Gastrocnemius medialis (tissue), 4 donors: Measurements from ENCODE around the gene EIF3B. TPM values are rescaled to one million over a fixed set of nuclear protein-coding genes. Genes with fewer than 3 reads are reported as not detected.

Source experiments
- ATAC-seq, 2 donors: fragments of 150-250 bp; one replicate each; pipeline ENCODE4 v1.9.1; 2016
- DNase-seq, 2 donors: peaks; one replicate each; pipeline ENCODE4 v3.0.0-alpha.2; 2019
- H3K27ac ChIP-seq, 4 donors: fragments of 200-600 bp; sonication (generic); 1 replicate in 1 of 4; 2 replicates in 3 of 4; pipeline ENCODE4 v1.5.1; 2016 to 2018; ENCODE audit warnings: mild to moderate bottlenecking in 2 of 4, moderate library complexity in 1 of 4
- H3K27me3 ChIP-seq, 3 donors: fragments of 200-600 bp; sonication (generic) in 2 of 3; 1 replicate in 1 of 3; 2 replicates in 2 of 3; pipeline versions ENCODE4 v1.5.1 to v1.6.0; 2016 to 2019; ENCODE audit warnings: mild to moderate bottlenecking in 1 of 3, moderate library complexity in 1 of 3
- H3K36me3 ChIP-seq, 2 donors: fragments of 200-600 bp; sonication (generic) in 1 of 2; one replicate each; pipeline ENCODE4 v1.5.1; 2017 to 2018
- H3K4me1 ChIP-seq, 2 donors: fragments of 200-600 bp; sonication (generic) in 1 of 2; one replicate each; pipeline ENCODE4 v1.5.1; 2016 to 2017; ENCODE audit warnings: mild to moderate bottlenecking in 2 of 2
- H3K4me3 ChIP-seq, 4 donors: fragments of 200-600 bp; sonication (generic) in 3 of 4; 1 replicate in 1 of 4; 2 replicates in 3 of 4; pipeline ENCODE4 v1.5.1; 2016 to 2019; ENCODE audit warnings: mild to moderate bottlenecking in 2 of 4
- H3K9me3 ChIP-seq, 3 donors: fragments of 200-600 bp; sonication (generic) in 2 of 3; 1 replicate in 1 of 3; 2 replicates in 2 of 3; pipeline ENCODE4 v1.5.1; 2016 to 2019
- POLR2A ChIP-seq, 2 donors: fragments of 450-650 bp; IDR thresholded peaks; one replicate each; pipeline ENCODE4 v1.6.1; 2017; ENCODE audit warnings: antibody characterized with exemption in 2 of 2, mild to moderate bottlenecking in 2 of 2, moderate library complexity in 2 of 2
- in situ Hi-C, 4 donors: fragments of 200-750 bp; cut with MboI; loops; one replicate each; pipeline versions ENCODE4 v1.15.0 to v1.8.0; 2017; ENCODE audit warnings: low sequenced_read_pairs in 4 of 4
- intact Hi-C: fragments of 100-400 bp; cut with DNase I; formaldehyde crosslinking; loops from one replicate; pipeline ENCODE4 v1.15.1; 2023; ENCODE audit warnings: low total_unique reads
- total RNA-seq, 4 donors: library from RNA; depleted of rRNA; stranded (reverse); fragments of >200 nt; gene quantifications; one replicate each; pipeline versions ENCODE4 v1.1.0 to v1.2.3, GENCODE V29; 2016
- TF ChIP-seq, protein P1 (sequence below), 5 experiments: fragments of 450-650 bp in 3 of 5; fragments of 200-600 bp in 2 of 5; sonication (generic) in 2 of 5; IDR thresholded peaks in 4 of 5; conservative IDR thresholded peaks in 1 of 5; 1 replicate in 4 of 5; 2 replicates in 1 of 5; pipeline ENCODE4 v1.5.1; 2016 to 2019; ENCODE audit warnings: antibody characterized with exemption in 5 of 5, mild to moderate bottlenecking in 3 of 5, moderate library complexity in 3 of 5

The EIF3B gene
- total RNA-seq, 4 donors from 2014 or later, result 105 to 207 (median 195) TPM

DNA sequence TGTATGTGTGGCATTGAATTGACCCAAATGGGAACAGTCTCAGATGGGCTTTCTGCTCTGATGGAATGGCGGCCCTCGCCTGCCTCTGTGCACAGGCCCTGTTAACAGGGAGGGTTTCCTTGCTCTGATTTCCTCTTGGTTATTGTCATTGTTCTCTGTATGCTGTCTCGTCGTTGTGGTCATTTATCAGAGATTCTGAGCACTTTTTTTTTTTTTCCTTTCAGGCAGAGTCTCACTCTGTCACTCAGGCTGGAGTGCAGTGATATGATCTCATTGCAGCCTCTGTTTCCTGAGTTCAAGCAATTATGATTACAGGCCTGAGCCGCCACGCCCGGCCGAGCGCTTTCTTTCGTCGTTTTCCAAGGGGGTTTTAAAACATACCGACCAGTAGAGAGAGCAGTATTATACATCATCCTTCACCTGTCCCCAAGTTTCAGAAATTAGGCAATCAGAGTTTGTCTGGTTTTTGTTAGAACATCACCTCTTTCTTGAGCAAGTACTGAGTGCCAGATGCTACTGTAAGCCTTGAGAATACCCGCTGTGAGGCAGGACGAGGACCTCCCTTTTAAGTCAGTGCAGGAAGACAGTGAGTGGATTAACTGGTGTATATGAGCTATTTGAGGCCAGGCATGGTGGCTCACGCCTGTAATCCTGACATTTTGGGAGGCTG, 55.3 kb downstream of the EIF3B start:
- intact Hi-C loops, result no loop called here
- Histone ChIP-seq H3K27me3 (no peaks in the 10 kb centered on the region), H3K36me3 (no peaks in the 10 kb centered on the region), H3K4me1 (peaks cover 26 to 37% of the 10 kb centered on the region in 2 donors), H3K27ac (peak overlapping the region; percentile 9 to 24 (median 16)), H3K9me3 (no peaks in the 10 kb centered on the region), H3K4me3 (no peak overlapping the region)
- DNase-seq (no peak), ATAC-seq (no peak)
- in situ Hi-C loops, result no loop called here
- no peak for TF ChIP-seq POLR2A (IDR thresholded peaks at IDR 0.05)
- TF ChIP-seq, protein P1, sequence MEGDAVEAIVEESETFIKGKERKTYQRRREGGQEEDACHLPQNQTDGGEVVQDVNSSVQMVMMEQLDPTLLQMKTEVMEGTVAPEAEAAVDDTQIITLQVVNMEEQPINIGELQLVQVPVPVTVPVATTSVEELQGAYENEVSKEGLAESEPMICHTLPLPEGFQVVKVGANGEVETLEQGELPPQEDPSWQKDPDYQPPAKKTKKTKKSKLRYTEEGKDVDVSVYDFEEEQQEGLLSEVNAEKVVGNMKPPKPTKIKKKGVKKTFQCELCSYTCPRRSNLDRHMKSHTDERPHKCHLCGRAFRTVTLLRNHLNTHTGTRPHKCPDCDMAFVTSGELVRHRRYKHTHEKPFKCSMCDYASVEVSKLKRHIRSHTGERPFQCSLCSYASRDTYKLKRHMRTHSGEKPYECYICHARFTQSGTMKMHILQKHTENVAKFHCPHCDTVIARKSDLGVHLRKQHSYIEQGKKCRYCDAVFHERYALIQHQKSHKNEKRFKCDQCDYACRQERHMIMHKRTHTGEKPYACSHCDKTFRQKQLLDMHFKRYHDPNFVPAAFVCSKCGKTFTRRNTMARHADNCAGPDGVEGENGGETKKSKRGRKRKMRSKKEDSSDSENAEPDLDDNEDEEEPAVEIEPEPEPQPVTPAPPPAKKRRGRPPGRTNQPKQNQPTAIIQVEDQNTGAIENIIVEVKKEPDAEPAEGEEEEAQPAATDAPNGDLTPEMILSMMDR (IDR thresholded peaks at IDR 0.05 in 4 of 5, conservative IDR thresholded peaks at IDR 0.05 in 1 of 5), result no peak

DNA sequence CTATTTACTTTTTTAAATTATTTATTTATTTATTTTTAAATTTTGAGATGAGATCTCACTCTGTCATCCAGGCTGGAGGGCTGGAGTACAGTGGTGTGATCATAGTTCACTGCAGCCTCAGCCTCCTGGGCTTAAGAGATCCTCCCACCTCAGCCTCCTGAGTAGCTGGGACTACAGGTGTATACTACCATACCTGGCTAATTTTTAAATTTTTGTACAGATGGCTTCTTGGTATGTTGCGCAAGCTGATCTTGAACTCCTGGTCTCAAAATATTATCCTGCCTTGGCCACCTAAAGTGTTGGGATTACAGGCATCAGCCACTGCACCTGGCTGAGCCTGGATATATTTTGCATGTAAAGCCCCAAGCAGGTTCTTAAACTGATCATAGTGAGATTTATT, 56.4 kb downstream of the EIF3B start:
- in situ Hi-C loops (no loop called here), intact Hi-C loops (no loop called here)
- TF ChIP-seq, protein P1 (IDR thresholded peaks at IDR 0.05 in 4 of 5, conservative IDR thresholded peaks at IDR 0.05 in 1 of 5), result no peak
- Histone ChIP-seq H3K27ac (peak overlapping the region in 3 of 4 donors; percentile 17 to 39 (median 24)), H3K9me3 (no peaks in the 10 kb centered on the region), H3K4me3 (no peak overlapping the region), H3K4me1 (peaks cover 23 to 29% of the 10 kb centered on the region in 2 donors), H3K36me3 (no peaks in the 10 kb centered on the region), H3K27me3 (no peaks in the 10 kb centered on the region)
- DNase-seq, result no peak
- no peak for ATAC-seq

GRCh38 chr7:2411815-2412586, 57.4 kb downstream of the EIF3B start:
- peaks cover 23 to 35% of the 10 kb centered on the region in 2 donors for H3K4me1 ChIP-seq
- in situ Hi-C loops, result no loop called here
- H3K27ac ChIP-seq, result peak overlapping the region in 3 of 4 donors; percentile 28 to 40 (median 39)
- no peaks in the 10 kb centered on the region for H3K27me3 ChIP-seq
- ATAC-seq (no peak), DNase-seq (no peak)
- H3K9me3 ChIP-seq, result no peaks in the 10 kb centered on the region
- H3K4me3 ChIP-seq, result no peak overlapping the region
- intact Hi-C loops, result no loop called here
- H3K36me3 ChIP-seq, result no peaks in the 10 kb centered on the region
- TF ChIP-seq, protein P1 (IDR thresholded peaks at IDR 0.05 in 4 of 5, conservative IDR thresholded peaks at IDR 0.05 in 1 of 5), result no peak
- no peak for TF ChIP-seq POLR2A (IDR thresholded peaks at IDR 0.05)

DNA sequence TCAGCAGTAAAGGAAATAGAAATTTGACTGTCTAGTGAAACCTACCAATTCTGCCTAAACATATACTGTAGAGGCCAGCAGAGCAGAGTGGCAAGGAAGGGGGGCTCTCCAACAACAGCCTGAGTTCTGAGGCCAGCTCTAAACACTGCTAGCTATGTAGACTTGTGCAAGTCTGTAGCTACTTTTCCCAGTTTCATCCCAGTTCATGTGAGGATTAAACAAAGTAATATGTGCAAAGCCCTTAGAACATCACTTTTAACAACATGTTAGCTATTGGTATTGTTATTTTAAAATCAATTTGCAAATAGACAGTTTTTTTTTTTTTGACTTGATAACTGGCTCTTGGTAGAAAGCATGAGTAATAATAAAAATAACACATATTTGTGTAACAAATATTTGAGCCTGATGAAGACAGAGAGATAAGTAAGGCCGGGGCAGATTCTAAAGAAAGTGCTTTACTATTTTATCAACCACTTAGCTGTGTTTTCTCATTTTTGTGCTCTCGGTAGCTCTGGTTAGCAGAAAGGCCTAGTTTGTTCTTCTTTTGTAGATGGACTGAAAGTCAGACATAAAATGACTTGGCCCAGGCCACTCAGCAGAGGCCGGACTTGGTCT, 58.1 kb downstream of the EIF3B start:
- Histone ChIP-seq H3K27me3 (no peaks in the 10 kb centered on the region), H3K4me3 (no peak overlapping the region), H3K27ac (peak overlapping the region in 1 of 4 donors; percentile 28), H3K4me1 (peaks cover 23 to 36% of the 10 kb centered on the region in 2 donors), H3K9me3 (no peaks in the 10 kb centered on the region), H3K36me3 (no peaks in the 10 kb centered on the region)
- intact Hi-C loops, result no loop called here
- TF ChIP-seq, protein P1 (IDR thresholded peaks at IDR 0.05 in 4 of 5, conservative IDR thresholded peaks at IDR 0.05 in 1 of 5), result no peak
- TF ChIP-seq POLR2A (IDR thresholded peaks at IDR 0.05), result no peak
- DNase-seq, result no peak
- ATAC-seq, result no peak
- in situ Hi-C loops, result no loop called here
